GM12891 (cell line): ENCODE results near the gene HYAL2.

Source experiments
- POLR2A ChIP-seq: IDR thresholded peaks from 2 replicates; pipeline ENCODE4 v1.6.1; 2011; ENCODE audit warnings: low read depth, low read length, control low read depth
- POLR2AphosphoS5 ChIP-seq: IDR thresholded peaks from 2 replicates; pipeline ENCODE4 v1.6.1; 2011; ENCODE audit warnings: low read depth, low read length, control low read depth

- TF ChIP-seq POLR2A, result peak; percentile 95
- TF ChIP-seq POLR2AphosphoS5, result peak; percentile 88
These were observed 28.2 kb upstream of the HYAL2 start, which contains the start of the genes CYB561D2 and NPRL2 for GRCh38 chr3:50350527-50351322.
